Measurements from ENCODE around the gene SEC14L6.

SEC14L6 gene

DNA sequence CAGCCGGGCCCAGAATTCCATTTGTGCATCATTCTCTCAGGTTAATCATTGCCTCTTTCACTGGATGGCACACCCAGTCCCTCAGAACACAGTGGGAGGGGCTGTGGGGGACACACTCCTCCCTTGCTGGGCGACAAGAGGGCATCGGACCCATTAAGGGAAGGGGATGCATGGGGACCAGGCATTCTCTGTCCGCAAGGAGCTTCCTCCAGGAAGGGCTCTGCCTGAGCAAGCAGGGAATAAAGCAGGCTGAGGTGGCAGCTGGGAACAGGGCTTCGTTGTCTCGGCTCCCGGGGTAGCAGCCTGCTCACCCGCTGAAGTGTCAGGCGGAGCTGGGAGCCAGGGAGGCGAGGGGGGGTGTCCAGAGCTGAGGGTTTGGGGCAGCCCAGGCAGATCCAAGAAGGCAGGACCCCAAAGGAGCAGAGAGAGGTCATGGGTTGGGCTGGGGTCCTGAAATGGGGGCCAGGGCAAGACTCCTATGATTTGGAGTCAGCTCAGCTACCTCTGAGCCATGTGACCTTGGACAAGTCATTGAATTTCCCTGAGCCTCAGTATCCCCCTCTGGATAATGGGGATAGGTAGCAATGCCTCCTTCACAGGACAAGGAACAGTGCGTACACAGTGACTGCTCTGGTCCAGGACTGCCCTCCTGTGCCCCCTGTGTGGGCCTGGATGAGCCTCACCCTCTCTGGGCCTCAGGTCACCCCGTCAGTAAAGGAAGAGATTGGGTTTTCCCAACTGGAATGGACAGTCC lies 26.5 kb upstream of the SEC14L6 start:
- H2BK120ac ChIP-seq (ENCODE audit: low read depth, low read length) = no peak overlapping the region
- no peak overlapping the region for H3K9ac ChIP-seq (ENCODE audit: low read depth, low read length, poor library complexity)
- H3K23ac ChIP-seq (ENCODE audit: low read depth, low read length, poor library complexity) = no peak overlapping the region
- H2BK12ac ChIP-seq (ENCODE audit: low read length) = peak overlapping the region; percentile 75
- H3K27ac ChIP-seq (replicated peaks; ENCODE audit: low read length) = no peak overlapping the region
- H3K36me3 ChIP-seq (replicated peaks in 1 of 2; ENCODE audit: control insufficient read depth in 2 of 2, insufficient read depth in 2 of 2, low read length in 2 of 2) = peaks cover 22 to 26% of the 10 kb centered on the region in 2 donors
- peaks cover 0 to 3% (median 0%) of the 10 kb centered on the region in 3 experiments for H3K27me3 ChIP-seq (ENCODE audit: control insufficient read depth in 3 of 3, insufficient read depth in 3 of 3, low read depth in 1 of 3, low read length in 3 of 3)
- peak overlapping the region; percentile 95 for H2AK5ac ChIP-seq (ENCODE audit: low read depth, low read length)
- peaks cover 0 to 13% of the 10 kb centered on the region in 2 donors for H3K4me1 ChIP-seq (ENCODE audit: control insufficient read depth in 2 of 2, insufficient read depth in 1 of 2, low read depth in 1 of 2, low read length in 2 of 2)
- H2AFZ ChIP-seq (ENCODE audit: low read length) = no peak overlapping the region
- no peaks in the 10 kb centered on the region for H3K79me1 ChIP-seq (ENCODE audit: low read depth, low read length)
- no peak overlapping the region for H3K4ac ChIP-seq (ENCODE audit: low read length)
- peak overlapping the region; percentile 27 for H3K18ac ChIP-seq (ENCODE audit: low read length)
- WGBS, 2 donors (ENCODE audit: extremely low coverage in 2 of 2, insufficient read length in 2 of 2, insufficient replicate concordance in 1 of 2) = no CpG with 5 or more reads among the region's 12 CpGs
- no peak for DNase-seq (ENCODE audit: low spot score)
- no peak overlapping the region for H3K4me2 ChIP-seq (ENCODE audit: insufficient read depth, low read length, poor library complexity, severe bottlenecking)
- H3K9me3 ChIP-seq (replicated peaks in 1 of 2; ENCODE audit: control insufficient read depth in 2 of 2, insufficient read depth in 1 of 2, low read depth in 1 of 2, low read length in 2 of 2) = no peaks in the 10 kb centered on the region
- H2BK5ac ChIP-seq (ENCODE audit: low read length) = peak overlapping the region; percentile 91
- peak overlapping the region; percentile 82 for H2BK15ac ChIP-seq (ENCODE audit: low read length)
- no peak overlapping the region for H4K91ac ChIP-seq (ENCODE audit: low read depth, low read length, poor library complexity)
- H3K4me3 ChIP-seq (ENCODE audit: low read length in 2 of 2) = peak overlapping the region in 1 of 2 donors; percentile 8
- H4K8ac ChIP-seq (ENCODE audit: low read depth, low read length) = no peak overlapping the region
- peak overlapping the region; percentile 58 for H3K14ac ChIP-seq (ENCODE audit: low read length)

DNA sequence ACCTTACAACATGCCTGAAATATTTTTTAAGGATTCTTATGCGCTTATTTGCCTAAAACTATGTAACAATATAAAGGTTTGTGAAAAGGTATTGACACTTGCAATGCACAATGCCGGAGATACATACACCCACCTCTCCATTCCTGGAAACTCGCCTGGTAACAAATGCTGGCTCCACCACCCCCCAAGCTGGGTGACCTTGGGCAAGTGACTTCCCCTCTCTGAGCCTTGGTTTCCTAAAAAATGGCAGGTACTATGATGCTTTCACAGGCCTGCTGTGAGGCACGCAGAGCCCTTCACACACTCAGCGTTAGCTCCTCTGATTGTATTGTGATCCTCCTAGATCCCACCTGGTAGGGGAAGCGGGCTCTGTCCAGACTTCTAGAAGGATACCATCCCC lies 25.7 kb upstream of the SEC14L6 start:
- Histone ChIP-seq H4K91ac (ENCODE audit: low read depth, low read length, poor library complexity) (no peak overlapping the region), H2BK15ac (ENCODE audit: low read length) (no peak overlapping the region)

DNA sequence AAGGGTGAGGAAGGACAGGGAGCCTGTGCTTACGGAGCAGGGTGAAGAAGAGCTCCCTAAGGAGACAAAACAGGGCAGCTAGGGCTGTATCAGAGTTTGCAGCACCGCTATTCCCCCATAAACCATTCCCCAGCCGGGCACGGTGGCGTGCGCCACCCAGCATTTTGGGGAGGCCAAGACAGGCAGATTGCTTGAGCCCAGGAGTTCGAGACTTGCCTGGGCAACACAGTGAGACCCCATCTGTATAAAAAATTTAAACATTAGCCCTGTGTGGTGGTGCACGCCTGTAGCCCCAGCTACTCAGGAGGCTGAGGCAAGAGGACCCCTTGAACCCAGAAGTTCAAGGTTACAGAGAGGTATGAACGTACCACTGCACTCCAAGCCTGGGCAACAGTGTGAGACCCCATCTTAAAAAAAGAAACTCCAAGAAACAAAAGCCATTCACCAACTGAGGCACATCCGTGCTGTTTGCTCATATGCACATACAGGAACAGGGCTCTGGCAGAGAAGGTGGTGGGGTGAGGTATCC lies 23.2 kb upstream of the SEC14L6 start:
- Histone ChIP-seq H3K9ac (ENCODE audit: low read depth, low read length, poor library complexity) (no peak overlapping the region), H3K4me1 (ENCODE audit: control insufficient read depth in 2 of 2, insufficient read depth in 1 of 2, low read depth in 1 of 2, low read length in 2 of 2) (peaks cover 0 to 12% of the 10 kb centered on the region in 2 donors), H2AK5ac (ENCODE audit: low read depth, low read length) (no peak overlapping the region), H2BK120ac (ENCODE audit: low read depth, low read length) (no peak overlapping the region), H3K4ac (ENCODE audit: low read length) (no peak overlapping the region), H3K4me2 (ENCODE audit: insufficient read depth, low read length, poor library complexity, severe bottlenecking) (no peak overlapping the region), H3K18ac (ENCODE audit: low read length) (no peak overlapping the region), H2BK5ac (ENCODE audit: low read length) (peak overlapping the region; percentile 1), H3K14ac (ENCODE audit: low read length) (no peak overlapping the region), H3K23ac (ENCODE audit: low read depth, low read length, poor library complexity) (no peak overlapping the region), H3K4me3 (ENCODE audit: low read length in 2 of 2) (no peak overlapping the region), H3K27ac (replicated peaks; ENCODE audit: low read length) (no peak overlapping the region), H3K9me3 (replicated peaks in 1 of 2; ENCODE audit: control insufficient read depth in 2 of 2, insufficient read depth in 1 of 2, low read depth in 1 of 2, low read length in 2 of 2) (no peaks in the 10 kb centered on the region), H4K91ac (ENCODE audit: low read depth, low read length, poor library complexity) (no peak overlapping the region), H2BK15ac (ENCODE audit: low read length) (no peak overlapping the region), H2AFZ (ENCODE audit: low read length) (no peak overlapping the region), H4K8ac (ENCODE audit: low read depth, low read length) (no peak overlapping the region), H3K27me3 (ENCODE audit: control insufficient read depth in 3 of 3, insufficient read depth in 3 of 3, low read depth in 1 of 3, low read length in 3 of 3) (peaks cover 0 to 9% (median 0%) of the 10 kb centered on the region in 3 experiments), H2BK12ac (ENCODE audit: low read length) (no peak overlapping the region), H3K79me1 (ENCODE audit: low read depth, low read length) (no peaks in the 10 kb centered on the region), H3K36me3 (replicated peaks in 1 of 2; ENCODE audit: control insufficient read depth in 2 of 2, insufficient read depth in 2 of 2, low read length in 2 of 2) (no peaks in the 10 kb centered on the region)
- DNase-seq (ENCODE audit: low spot score) = no peak
- no CpG with 5 or more reads among the region's 10 CpGs for WGBS, 2 donors (ENCODE audit: extremely low coverage in 2 of 2, insufficient read length in 2 of 2, insufficient replicate concordance in 1 of 2)

More for the DNA sequence above, 25.7 kb upstream of the SEC14L6 start:
- Histone ChIP-seq H4K8ac (ENCODE audit: low read depth, low read length) (no peak overlapping the region), H3K79me1 (ENCODE audit: low read depth, low read length) (no peaks in the 10 kb centered on the region), H3K14ac (ENCODE audit: low read length) (no peak overlapping the region), H2AK5ac (ENCODE audit: low read depth, low read length) (no peak overlapping the region), H3K4me1 (ENCODE audit: control insufficient read depth in 2 of 2, insufficient read depth in 1 of 2, low read depth in 1 of 2, low read length in 2 of 2) (peaks cover 0 to 15% of the 10 kb centered on the region in 2 donors), H2BK120ac (ENCODE audit: low read depth, low read length) (no peak overlapping the region), H2AFZ (ENCODE audit: low read length) (no peak overlapping the region), H3K9me3 (replicated peaks in 1 of 2; ENCODE audit: control insufficient read depth in 2 of 2, insufficient read depth in 1 of 2, low read depth in 1 of 2, low read length in 2 of 2) (no peaks in the 10 kb centered on the region), H3K4me3 (ENCODE audit: low read length in 2 of 2) (no peak overlapping the region), H3K36me3 (replicated peaks in 1 of 2; ENCODE audit: control insufficient read depth in 2 of 2, insufficient read depth in 2 of 2, low read length in 2 of 2) (peaks cover 14 to 18% of the 10 kb centered on the region in 2 donors), H3K9ac (ENCODE audit: low read depth, low read length, poor library complexity) (no peak overlapping the region), H3K27me3 (ENCODE audit: control insufficient read depth in 3 of 3, insufficient read depth in 3 of 3, low read depth in 1 of 3, low read length in 3 of 3) (peaks cover 0 to 3% (median 0%) of the 10 kb centered on the region in 3 experiments), H3K4ac (ENCODE audit: low read length) (no peak overlapping the region), H3K18ac (ENCODE audit: low read length) (no peak overlapping the region), H3K27ac (replicated peaks; ENCODE audit: low read length) (no peak overlapping the region), H3K4me2 (ENCODE audit: insufficient read depth, low read length, poor library complexity, severe bottlenecking) (no peak overlapping the region), H2BK12ac (ENCODE audit: low read length) (no peak overlapping the region), H2BK5ac (ENCODE audit: low read length) (no peak overlapping the region), H3K23ac (ENCODE audit: low read depth, low read length, poor library complexity) (no peak overlapping the region)
- no peak for DNase-seq (ENCODE audit: low spot score)
- no CpG with 5 or more reads among the region's 6 CpGs for WGBS, 2 donors (ENCODE audit: extremely low coverage in 2 of 2, insufficient read length in 2 of 2, insufficient replicate concordance in 1 of 2)

DNA sequence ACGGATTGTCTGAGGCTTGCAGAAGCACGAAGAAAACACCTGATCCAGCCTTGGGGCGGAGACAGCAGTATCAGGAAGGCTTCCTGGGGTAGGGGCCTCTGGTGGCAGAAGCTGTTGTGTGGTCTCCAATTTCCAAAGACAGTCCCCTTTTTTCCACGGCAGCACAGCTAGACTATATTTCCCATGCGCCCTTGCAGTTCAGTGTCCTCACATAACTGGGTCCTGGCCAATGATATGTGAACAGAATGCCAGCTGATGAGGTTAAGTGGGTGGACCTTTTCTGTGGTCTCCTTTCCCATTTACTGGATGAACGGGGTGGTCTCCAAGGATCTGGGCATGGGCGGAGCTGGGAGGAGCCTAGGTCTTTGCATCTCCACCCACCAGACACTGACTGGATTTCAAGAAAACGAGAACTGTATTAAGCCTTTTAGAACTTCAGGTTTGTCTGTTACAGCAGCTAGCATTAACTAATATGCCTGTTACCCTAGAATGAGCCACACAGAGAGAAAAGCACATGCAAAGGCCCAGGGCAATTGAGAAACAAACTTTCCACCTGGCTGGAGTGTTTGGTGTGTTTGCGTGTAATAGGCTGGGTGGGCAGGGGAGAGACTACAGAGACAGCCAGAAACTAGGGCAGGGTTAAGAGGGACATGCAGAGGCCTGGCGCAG lies 21.7 kb upstream of the SEC14L6 start:
- no peak for DNase-seq (ENCODE audit: low spot score)
- Histone ChIP-seq H3K4me1 (ENCODE audit: control insufficient read depth in 2 of 2, insufficient read depth in 1 of 2, low read depth in 1 of 2, low read length in 2 of 2) (peaks cover 0 to 3% of the 10 kb centered on the region in 2 donors), H3K23ac (ENCODE audit: low read depth, low read length, poor library complexity) (no peak overlapping the region), H2BK120ac (ENCODE audit: low read depth, low read length) (no peak overlapping the region), H3K27me3 (ENCODE audit: control insufficient read depth in 3 of 3, insufficient read depth in 3 of 3, low read depth in 1 of 3, low read length in 3 of 3) (peaks cover 0 to 9% (median 0%) of the 10 kb centered on the region in 3 experiments), H3K27ac (replicated peaks; ENCODE audit: low read length) (no peak overlapping the region), H3K9me3 (replicated peaks in 1 of 2; ENCODE audit: control insufficient read depth in 2 of 2, insufficient read depth in 1 of 2, low read depth in 1 of 2, low read length in 2 of 2) (no peaks in the 10 kb centered on the region), H3K4ac (ENCODE audit: low read length) (no peak overlapping the region), H2AK5ac (ENCODE audit: low read depth, low read length) (no peak overlapping the region), H2BK5ac (ENCODE audit: low read length) (no peak overlapping the region), H3K18ac (ENCODE audit: low read length) (peak overlapping the region; percentile 7), H4K8ac (ENCODE audit: low read depth, low read length) (no peak overlapping the region), H3K4me2 (ENCODE audit: insufficient read depth, low read length, poor library complexity, severe bottlenecking) (no peak overlapping the region), H3K79me1 (ENCODE audit: low read depth, low read length) (no peaks in the 10 kb centered on the region), H3K4me3 (ENCODE audit: low read length in 2 of 2) (no peak overlapping the region), H3K14ac (ENCODE audit: low read length) (no peak overlapping the region), H2AFZ (ENCODE audit: low read length) (peak overlapping the region; percentile 65), H2BK15ac (ENCODE audit: low read length) (no peak overlapping the region), H4K91ac (ENCODE audit: low read depth, low read length, poor library complexity) (no peak overlapping the region), H3K36me3 (replicated peaks in 1 of 2; ENCODE audit: control insufficient read depth in 2 of 2, insufficient read depth in 2 of 2, low read length in 2 of 2) (no peaks in the 10 kb centered on the region), H2BK12ac (ENCODE audit: low read length) (no peak overlapping the region), H3K9ac (ENCODE audit: low read depth, low read length, poor library complexity) (no peak overlapping the region)
- no CpG with 5 or more reads among the region's 10 CpGs for WGBS, 2 donors (ENCODE audit: extremely low coverage in 2 of 2, insufficient read length in 2 of 2, insufficient replicate concordance in 1 of 2)

Data from neuronal stem cell (in vitro differentiated cells).